Activated CD8-positive, alpha-beta T cell treated with anti-CD3 and anti-CD28 coated beads for 36 hours (primary cell): ENCODE results near the gene IL31. TPM values are rescaled to one million over a fixed set of nuclear protein-coding genes. Genes with fewer than 3 reads are reported as not detected.
"Not testable (repeated sequence)": the region's sequence is repeated elsewhere in the genome, so short reads cannot be mapped to it uniquely, and the experiment has no call there.

Source experiments
- ATAC-seq: fragments of 200-7000 bp; cut with Tn5 transposase; one replicate; pipeline ENCODE4 v1.10.0; 2021; ENCODE audit warnings: mild to moderate bottlenecking, moderate library complexity
- CTCF ChIA-PET: fragments of 350-600 bp; sonication (Branson Sonifier 250); formaldehyde crosslinking; loops from one replicate; lab custom pipeline; 2021; ENCODE audit warnings: antibody characterized with exemption; lab: Charles Lee
- POLR2A ChIA-PET: fragments of 350-600 bp; sonication (Branson Sonifier 250); formaldehyde crosslinking; loops from one replicate; lab custom pipeline; 2021; ENCODE audit warnings: antibody characterized with exemption; lab: Charles Lee
- DNase-seq: peaks from one replicate; pipeline ENCODE4 v3.0.0-alpha.2; 2020
- H3K27ac Mint-ChIP-seq: one replicate; pipeline ENCODE4 v1.8.0; 2021; ENCODE audit warnings: mild to moderate bottlenecking, mixed read lengths
- H3K27me3 Mint-ChIP-seq: one replicate; pipeline ENCODE4 v1.8.0; 2021; ENCODE audit warnings: mixed read lengths
- H3K36me3 Mint-ChIP-seq: one replicate; pipeline ENCODE4 v1.8.0; 2021; ENCODE audit warnings: low read depth, mixed read lengths
- H3K4me1 Mint-ChIP-seq: one replicate; pipeline ENCODE4 v1.8.0; 2021; ENCODE audit warnings: low read depth, mixed read lengths
- H3K4me3 Mint-ChIP-seq: one replicate; pipeline ENCODE4 v1.8.0; 2021; ENCODE audit warnings: mild to moderate bottlenecking, moderate library complexity, mixed read lengths
- H3K9me3 Mint-ChIP-seq: one replicate; pipeline ENCODE4 v1.8.0; 2021; ENCODE audit warnings: mixed read lengths
- CTCF ChIP-seq: fragments of 200-600 bp; IDR thresholded peaks from one replicate; pipeline ENCODE4 v1.8.0; 2022; ENCODE audit warnings: antibody characterized with exemption, mild to moderate bottlenecking
- intact Hi-C: fragments of 100-400 bp; cut with micrococcal nuclease; formaldehyde crosslinking; loops from one replicate; pipeline ENCODE4 v1.10.0; 2022
- total RNA-seq, 2 experiments: library from RNA; stranded (reverse); gene quantifications; one replicate each; pipeline ENCODE4 v1.2.3, GENCODE V29; 2021

Gene IL31
- total RNA-seq, 2 experiments from 2014 or later: not detected

DNA sequence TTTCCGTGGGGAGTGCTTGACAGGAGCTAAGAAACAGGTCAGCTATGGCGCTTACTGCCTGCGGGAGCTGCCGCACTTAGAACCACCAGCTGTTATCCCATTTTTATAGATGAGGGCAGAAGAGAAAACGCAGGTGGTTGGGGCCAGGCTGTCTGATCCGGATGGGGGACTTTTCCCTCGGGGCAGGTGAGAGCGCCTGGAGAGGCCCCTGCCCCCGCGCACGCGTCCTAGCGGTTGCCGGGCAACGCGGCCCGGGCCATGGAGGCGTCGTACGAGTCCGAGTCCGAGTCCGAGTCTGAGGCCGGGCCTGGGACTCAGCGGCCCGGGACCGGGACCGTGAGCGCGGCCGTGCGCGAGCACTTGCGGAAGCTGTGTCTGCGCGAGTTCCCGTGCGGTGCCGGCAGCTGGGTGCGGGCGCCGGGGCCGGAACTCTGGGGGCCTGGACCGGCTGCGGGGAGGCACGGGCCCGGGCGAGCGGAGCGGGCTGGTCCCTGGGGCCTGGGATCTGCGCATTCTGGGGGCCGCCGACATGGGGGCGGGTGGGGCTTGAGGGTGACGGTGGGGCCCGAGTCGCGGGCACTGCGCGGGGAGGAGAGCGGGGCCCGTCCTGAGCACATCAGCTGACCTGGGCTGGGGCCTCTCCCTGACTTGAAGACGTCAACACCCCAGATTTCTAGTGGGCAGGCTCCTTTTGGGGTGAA lies 9.0 kb upstream of the IL31 start, which contains the start of gene LRRC43:
Gene LRRC43 (plus strand): TSS at position 237 of the 701 bp plus-strand sequence. CDS start 22 bp downstream, at position 259.
- POLR2A ChIA-PET: interaction anchor here (1.4 kb wide), 1 partner anchor 10 kb away, joined by 5 read pairs; the partner anchor contains the start of gene IL31
- TF ChIP-seq CTCF: no peak
- Mint-ChIP-seq H3K27me3 (peaks cover 9% of the 10 kb centered on the region), H3K4me3 (peak within 1 kb of the TSS; percentile 68), H3K36me3 (no peaks in the 10 kb centered on the region), H3K4me1 (peaks cover 10% of the 10 kb centered on the region), H3K9me3 (no peaks in the 10 kb centered on the region), H3K27ac (no peak within 1 kb of the TSS)
- intact Hi-C loops: loop anchor here (10.0 kb wide), 1 partner anchor 48 kb away; no protein-coding TSS in a partner anchor
- CTCF ChIA-PET: interaction anchor here (0.9 to 1.3 kb wide), 3 partner anchors 11 to 224 kb away, joined by 3 to 5 read pairs (median 4); no protein-coding TSS in a partner anchor
- DNase-seq: peak; percentile 42
- ATAC-seq: peak; percentile 65

DNA sequence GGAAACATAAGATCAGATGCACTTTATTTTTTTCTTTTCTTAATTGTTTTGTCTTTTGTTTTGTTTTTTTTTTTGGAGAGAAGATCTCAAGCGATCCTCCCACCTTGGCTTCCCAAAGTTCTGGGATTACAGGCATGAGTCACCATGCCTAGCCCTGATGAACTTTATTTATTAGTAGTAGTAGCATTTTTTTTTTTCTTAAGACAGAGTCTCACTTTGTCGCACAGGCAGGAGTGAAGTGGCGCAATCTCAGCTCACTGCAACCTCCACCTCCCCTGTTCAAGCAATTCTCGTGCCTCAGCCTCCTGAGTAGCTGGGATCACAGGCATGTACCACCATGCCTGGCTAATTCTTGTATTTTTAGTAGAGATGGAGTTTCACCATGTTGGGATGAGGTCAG lies 2.5 kb upstream of the IL31 start:
- H3K27me3 Mint-ChIP-seq, H3K36me3 Mint-ChIP-seq, CTCF ChIA-PET, DNase-seq, H3K27ac Mint-ChIP-seq, ATAC-seq, H3K4me1 Mint-ChIP-seq, H3K4me3 Mint-ChIP-seq, intact Hi-C loops, H3K9me3 Mint-ChIP-seq: not testable (repeated sequence)
- POLR2A ChIA-PET: interaction anchor here (2.0 kb wide), 1 partner anchor 9 kb away, joined by 5 read pairs; no protein-coding TSS in a partner anchor

DNA sequence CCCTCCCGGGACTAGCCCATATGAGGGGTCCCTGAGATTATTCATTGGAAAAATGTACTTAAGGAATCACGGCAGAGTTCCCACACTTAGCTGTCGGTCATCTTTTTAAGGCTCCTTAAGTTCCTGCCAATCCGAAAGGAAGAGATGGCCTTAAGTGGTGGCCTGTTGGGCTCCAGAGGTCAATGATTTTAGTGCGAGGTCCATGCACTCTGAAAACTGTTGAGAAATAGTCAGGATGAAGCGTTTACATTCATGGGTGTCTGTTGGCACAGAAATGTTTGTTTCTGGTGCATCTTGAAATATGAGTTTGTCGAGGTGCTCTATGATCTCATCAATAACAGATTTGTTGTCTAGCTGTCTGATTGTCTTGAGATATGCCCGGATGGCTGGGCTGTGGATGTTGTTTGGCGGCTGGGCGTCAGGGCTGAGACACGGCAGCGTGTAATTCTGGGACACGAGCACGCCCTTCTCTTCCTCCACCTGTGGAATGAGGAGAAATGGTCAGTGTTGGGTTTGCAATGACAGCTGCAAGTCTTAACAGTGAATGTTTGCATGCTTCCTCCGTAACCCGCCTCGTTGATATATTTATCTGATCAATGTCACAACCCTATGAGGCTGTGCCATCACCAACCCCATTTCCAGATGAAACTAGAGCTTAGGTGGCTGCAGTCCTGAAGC lies 1.6 kb downstream of the IL31 start:
- peaks cover under 1% of the 10 kb centered on the region for H3K27me3 Mint-ChIP-seq
- ChIA-PET POLR2A (interaction anchor here (1.5 kb wide), 1 partner anchor 11 kb away, joined by 5 read pairs; no protein-coding TSS in a partner anchor), CTCF (no interaction called here)
- H3K36me3 Mint-ChIP-seq: no peaks in the 10 kb centered on the region
- H3K27ac Mint-ChIP-seq: no peak overlapping the region
- no peak overlapping the region for H3K4me3 Mint-ChIP-seq
- DNase-seq (no peak), ATAC-seq (no peak)
- H3K9me3 Mint-ChIP-seq: no peaks in the 10 kb centered on the region
- TF ChIP-seq CTCF: no peak
- intact Hi-C loops: no loop called here
- H3K4me1 Mint-ChIP-seq: peaks cover 5% of the 10 kb centered on the region

DNA sequence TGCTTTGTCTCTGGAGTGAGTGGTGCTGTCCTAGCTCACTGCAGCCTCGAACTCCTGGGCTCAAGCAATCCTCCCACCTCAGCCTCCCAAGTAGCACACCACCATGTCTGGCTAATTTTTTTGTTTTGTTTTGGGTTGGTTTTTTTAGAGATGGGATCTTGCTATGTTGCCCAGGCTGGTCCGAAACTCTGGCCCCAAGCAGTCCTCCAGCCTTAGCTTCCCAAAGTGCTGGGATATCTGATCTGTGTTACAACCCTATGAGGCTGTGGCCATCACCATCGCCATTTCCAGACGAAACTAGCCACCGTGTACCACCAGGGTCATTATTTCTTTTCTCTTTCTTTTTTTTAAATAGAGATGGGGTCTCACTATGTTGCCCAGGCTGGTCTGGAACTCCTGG lies 2.6 kb downstream of the IL31 start:
- no peak for TF ChIP-seq CTCF
- ChIA-PET CTCF (interaction anchor here (1.1 kb wide), 1 partner anchor 32 kb away, joined by 3 read pairs; the partner anchor contains the start of gene B3GNT4), POLR2A (no interaction called here)
- ATAC-seq: no peak
- Mint-ChIP-seq H3K4me3 (no peak overlapping the region), H3K9me3 (no peaks in the 10 kb centered on the region), H3K4me1 (peaks cover 15% of the 10 kb centered on the region), H3K36me3 (no peaks in the 10 kb centered on the region), H3K27ac (no peak overlapping the region), H3K27me3 (peaks cover 1% of the 10 kb centered on the region)
- intact Hi-C loops: no loop called here
- DNase-seq: no peak

DNA sequence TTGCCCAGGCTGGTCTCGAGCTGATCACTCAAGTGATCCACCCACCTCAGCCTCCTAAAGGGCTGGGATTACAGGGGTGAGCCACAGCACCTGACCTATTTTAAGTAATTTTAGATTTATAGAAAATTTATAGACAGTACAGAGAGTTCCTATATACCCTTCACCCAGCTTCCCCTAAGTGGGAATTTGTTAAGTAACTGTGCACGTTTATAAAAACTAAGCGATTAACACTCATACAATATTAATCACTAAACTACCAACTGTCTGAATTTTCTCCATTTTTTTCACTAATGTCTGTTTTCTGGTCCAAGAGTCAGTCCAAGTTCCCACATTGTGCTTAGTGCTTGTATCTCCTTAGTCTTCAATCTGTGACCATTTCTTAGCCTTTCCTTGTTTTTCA lies 5.5 kb downstream of the IL31 start:
- no peak for TF ChIP-seq CTCF
- peaks cover 11% of the 10 kb centered on the region for H3K4me1 Mint-ChIP-seq
- H3K4me3 Mint-ChIP-seq: no peak overlapping the region
- H3K36me3 Mint-ChIP-seq: no peaks in the 10 kb centered on the region
- H3K9me3 Mint-ChIP-seq: no peaks in the 10 kb centered on the region
- ChIA-PET POLR2A (interaction anchor here (0.9 kb wide), 1 partner anchor 15 kb away, joined by 3 read pairs; no protein-coding TSS in a partner anchor), CTCF (interaction anchor here (0.7 kb wide), 1 partner anchor 114 kb away, joined by 3 read pairs; no protein-coding TSS in a partner anchor)
- DNase-seq: no peak
- H3K27me3 Mint-ChIP-seq: peaks cover 1% of the 10 kb centered on the region
- no peak overlapping the region for H3K27ac Mint-ChIP-seq
- ATAC-seq: no peak
- intact Hi-C loops: no loop called here
